Endothelial cell of umbilical vein (primary cell): ENCODE measurements around the gene NBPF11. TPM values are rescaled to one million over a fixed set of nuclear protein-coding genes. Genes with fewer than 3 reads are reported as not detected.
"Not testable (repeated sequence)": the region's sequence is repeated elsewhere in the genome, so short reads cannot be mapped to it uniquely, and the experiment has no call there.

Experiments used
- BruUV-seq: library from RNA; stranded (reverse); fragments of 400-500 nt; replicated peaks from 2 replicates; lab custom pipeline; 2021; lab: Mats Ljungman, UMichigan
- CTCF ChIA-PET: fragments of 300-600, 350-600 bp; sonication (Branson Sonifier 250); formaldehyde crosslinking; loops from one replicate; lab custom pipeline; 2021; ENCODE audit warnings: antibody characterized with exemption, inconsistent platforms; lab: Charles Lee
- POLR2A ChIA-PET: fragments of 300-600, 350-600 bp; sonication (Branson Sonifier 250); formaldehyde crosslinking; loops from one replicate; lab custom pipeline; 2021; ENCODE audit warnings: antibody characterized with exemption, inconsistent platforms; lab: Charles Lee
- DNase-seq: peaks from one replicate; pipeline ENCODE4 v3.0.0-alpha.2; 2011; ENCODE audit warnings: low read depth, low spot score
- FAIRE-seq: peaks from 2 replicates; lab custom pipeline; 2011; peaks lifted over from hg19 to GRCh38; lab: Jason Lieb, UNC
- H2AFZ ChIP-seq: 2 replicates; pipeline ENCODE4 v1.6.0; 2012; ENCODE audit warnings: low read depth, low read length, control low read depth, inconsistent platforms
- H3K27ac ChIP-seq: 2 replicates; pipeline ENCODE4 v1.5.1; 2011; ENCODE audit warnings: low read depth, mild to moderate bottlenecking, control low read depth, low read length, moderate library complexity; ENCODE audit not compliant: insufficient read depth
- H3K27me3 ChIP-seq, 2 experiments: 2 replicates each; pipeline versions ENCODE4 v1.6.0 to v1.6.1; 2011; ENCODE audit warnings: low read length in 2 of 2, mixed read lengths in 1 of 2; ENCODE audit not compliant: control insufficient read depth in 2 of 2, insufficient read depth in 2 of 2
- H3K36me3 ChIP-seq, 2 experiments: 2 replicates in 1 of 2; 3 replicates in 1 of 2; pipeline ENCODE4 v1.5.1; 2011; ENCODE audit warnings: low read length in 2 of 2, mild to moderate bottlenecking in 1 of 2, moderate library complexity in 1 of 2; ENCODE audit not compliant: control insufficient read depth in 2 of 2, insufficient read depth in 2 of 2; ENCODE audit errors: extremely low read depth in 1 of 2
- H3K4me1 ChIP-seq: 3 replicates; pipeline ENCODE4 v1.5.1; 2011; ENCODE audit warnings: mild to moderate bottlenecking, low read length; ENCODE audit not compliant: control insufficient read depth, insufficient read depth; ENCODE audit errors: extremely low read depth
- H3K4me2 ChIP-seq: 2 replicates; pipeline ENCODE4 v1.6.1; 2011; ENCODE audit warnings: low read length, control low read depth, mixed read lengths; ENCODE audit not compliant: insufficient read depth
- H3K4me3 ChIP-seq, 3 experiments: fragments of 200-600 bp in 1 of 3; sonication (generic), shearing (Covaris generic) in 1 of 3; replicated peaks in 1 of 3; 2 replicates each; pipeline ENCODE4 v1.5.1; 2011 to 2016; ENCODE audit warnings: control low read depth in 3 of 3, low read length in 3 of 3, mild to moderate bottlenecking in 2 of 3, inconsistent platforms in 1 of 3, low read depth in 1 of 3, moderate library complexity in 1 of 3; ENCODE audit not compliant: insufficient read depth in 1 of 3
- H3K79me2 ChIP-seq: 2 replicates; pipeline ENCODE4 v1.6.0; 2012; ENCODE audit warnings: low read length, inconsistent platforms; ENCODE audit not compliant: control insufficient read depth, insufficient read depth
- H3K9ac ChIP-seq: replicated peaks from 2 replicates; pipeline ENCODE3; 2011; ENCODE audit warnings: low read length, control low read depth; ENCODE audit not compliant: insufficient read depth; ENCODE audit errors: extremely low read depth
- H3K9me1 ChIP-seq: replicated peaks from 3 replicates; pipeline ENCODE4 v1.6.0; 2011; ENCODE audit warnings: mild to moderate bottlenecking, low read length; ENCODE audit not compliant: control insufficient read depth, insufficient read depth; ENCODE audit errors: extremely low read depth
- H3K9me3 ChIP-seq: replicated peaks from 2 replicates; pipeline ENCODE4 v1.5.1; 2012; ENCODE audit warnings: low read length, inconsistent platforms; ENCODE audit not compliant: control insufficient read depth, insufficient read depth
- H4K20me1 ChIP-seq: replicated peaks from 2 replicates; pipeline ENCODE3; 2011; ENCODE audit warnings: mild to moderate bottlenecking, low read length; ENCODE audit not compliant: control insufficient read depth, insufficient read depth; ENCODE audit errors: extremely low read depth
- dilution Hi-C: fragments of 300-500 bp; cut with MboI; formaldehyde crosslinking; loops from one replicate; pipeline ENCODE4 v1.15.0; 2019; ENCODE audit warnings: low sequenced_read_pairs; ENCODE audit not compliant: extremely low pct_ligation_motif_present
- intact Hi-C: fragments of 100-400 bp; cut with micrococcal nuclease; formaldehyde crosslinking; loops from one replicate; pipeline ENCODE4 v1.10.0; 2022
- polyA plus RNA-seq, 4 experiments: library from polyadenylated mRNA; depleted of rRNA in 3 of 4; stranded (reverse) in 3 of 4; unstranded in 1 of 4; fragments of >200 nt; gene quantifications; 2 replicates each; pipeline versions ENCODE4 v1.2.1 to v1.2.3, GENCODE V29; 2011 to 2012; ENCODE audit warnings: missing spikeins in 1 of 4
- total RNA-seq: library from RNA; stranded (reverse); gene quantifications from 2 replicates; pipeline ENCODE4 v1.2.3, GENCODE V29; 2021

Gene NBPF11
- total and polyA plus RNA-seq, 2 donors (not counting 3 experiments of a cell fraction or from before 2014, with no cell fraction given) = 10.3 to 11.0 TPM

GRCh38 chr1:148068606-148069005 lies 83.5 kb downstream of the NBPF11 start:
- H3K9me1 ChIP-seq, H3K27ac ChIP-seq, dilution Hi-C loops, DNase-seq, H3K79me2 ChIP-seq, H3K36me3 ChIP-seq, H3K4me1 ChIP-seq, BruUV-seq, H3K27me3 ChIP-seq, intact Hi-C loops, H4K20me1 ChIP-seq, H2AFZ ChIP-seq, H3K9me3 ChIP-seq, H3K4me2 ChIP-seq, CTCF ChIA-PET, POLR2A ChIA-PET, H3K4me3 ChIP-seq, H3K9ac ChIP-seq, FAIRE-seq: not testable (repeated sequence)

- H3K4me3 ChIP-seq, H3K9me1 ChIP-seq, H2AFZ ChIP-seq, H4K20me1 ChIP-seq, H3K9ac ChIP-seq, H3K4me1 ChIP-seq, H3K4me2 ChIP-seq, BruUV-seq, intact Hi-C loops, H3K79me2 ChIP-seq, POLR2A ChIA-PET, DNase-seq, FAIRE-seq, H3K36me3 ChIP-seq, dilution Hi-C loops, H3K9me3 ChIP-seq, H3K27ac ChIP-seq, H3K27me3 ChIP-seq, CTCF ChIA-PET: not testable (repeated sequence)
These were observed 83.9 kb downstream of the NBPF11 start for GRCh38 chr1:148068201-148068600.

- H3K9ac ChIP-seq, H3K4me3 ChIP-seq, dilution Hi-C loops: not testable (repeated sequence)
These were observed 91.8 kb downstream of the NBPF11 start for GRCh38 chr1:148060294-148060701.

DNA sequence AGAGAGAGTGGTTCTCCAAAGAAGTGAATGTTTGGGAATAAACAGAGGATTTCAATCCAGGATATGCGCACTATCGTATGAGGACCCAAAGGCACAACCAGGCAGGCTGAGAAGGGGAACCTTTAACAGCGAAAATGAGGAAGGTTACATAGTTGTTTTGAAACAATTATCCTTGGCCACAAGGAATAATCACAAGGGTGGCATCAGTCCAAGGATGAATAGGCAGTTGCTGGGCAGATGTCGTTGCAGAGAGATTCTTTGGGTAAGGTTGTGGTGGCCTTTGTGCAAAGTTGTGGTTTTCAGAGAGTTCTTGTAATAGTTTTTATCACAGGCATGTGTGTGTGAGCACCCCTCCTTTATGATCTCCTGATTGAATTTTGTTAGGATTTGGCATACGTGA lies 94.7 kb downstream of the NBPF11 start:
- POLR2A ChIA-PET, H3K4me3 ChIP-seq: not testable (repeated sequence)

More at GRCh38 chr1:148060294-148060701, 91.8 kb downstream of the NBPF11 start:
- H3K9me3 ChIP-seq, BruUV-seq, H3K4me1 ChIP-seq, intact Hi-C loops, H3K27me3 ChIP-seq, H3K27ac ChIP-seq, H2AFZ ChIP-seq, H3K9me1 ChIP-seq, POLR2A ChIA-PET, H3K79me2 ChIP-seq, CTCF ChIA-PET, DNase-seq, FAIRE-seq, H3K4me2 ChIP-seq, H3K36me3 ChIP-seq, H4K20me1 ChIP-seq: not testable (repeated sequence)

More for the DNA sequence above, 94.7 kb downstream of the NBPF11 start:
- H3K27me3 ChIP-seq, CTCF ChIA-PET, dilution Hi-C loops, intact Hi-C loops, H3K9ac ChIP-seq, H3K79me2 ChIP-seq, H3K9me3 ChIP-seq, H3K9me1 ChIP-seq, H2AFZ ChIP-seq, FAIRE-seq, H3K27ac ChIP-seq, H3K4me1 ChIP-seq, H3K36me3 ChIP-seq, DNase-seq, BruUV-seq, H4K20me1 ChIP-seq, H3K4me2 ChIP-seq: not testable (repeated sequence)
